ENCODE data around the gene NOVA2.

The NOVA2 gene

GRCh38 chr19:45999653-46000121 lies 26.0 kb upstream of the NOVA2 start:
- peak; percentile 33 for DNase-seq

DNA sequence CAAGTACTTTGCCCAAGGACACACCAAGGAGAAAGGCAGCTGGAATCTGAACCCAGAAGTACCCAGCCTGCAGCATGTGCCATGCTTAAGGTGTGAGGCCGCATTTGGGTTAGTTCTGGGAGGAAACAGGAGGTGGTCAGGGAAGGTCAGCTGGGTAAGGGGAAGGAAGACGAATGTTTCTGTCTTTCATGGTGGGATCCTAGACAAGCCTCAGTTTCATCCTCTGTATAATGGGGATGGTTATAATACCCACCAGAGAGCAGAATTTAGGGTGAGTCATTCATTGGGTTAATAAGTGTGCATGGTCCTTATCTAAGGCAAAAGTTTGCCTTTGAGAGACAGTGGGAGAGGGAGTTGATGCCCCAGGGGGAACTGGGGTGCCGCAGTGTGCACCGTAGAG lies 25.2 kb upstream of the NOVA2 start:
- no peak for DNase-seq

GRCh38 chr19:45996933-45997332 lies 23.3 kb upstream of the NOVA2 start:
- DNase-seq: no peak

DNA sequence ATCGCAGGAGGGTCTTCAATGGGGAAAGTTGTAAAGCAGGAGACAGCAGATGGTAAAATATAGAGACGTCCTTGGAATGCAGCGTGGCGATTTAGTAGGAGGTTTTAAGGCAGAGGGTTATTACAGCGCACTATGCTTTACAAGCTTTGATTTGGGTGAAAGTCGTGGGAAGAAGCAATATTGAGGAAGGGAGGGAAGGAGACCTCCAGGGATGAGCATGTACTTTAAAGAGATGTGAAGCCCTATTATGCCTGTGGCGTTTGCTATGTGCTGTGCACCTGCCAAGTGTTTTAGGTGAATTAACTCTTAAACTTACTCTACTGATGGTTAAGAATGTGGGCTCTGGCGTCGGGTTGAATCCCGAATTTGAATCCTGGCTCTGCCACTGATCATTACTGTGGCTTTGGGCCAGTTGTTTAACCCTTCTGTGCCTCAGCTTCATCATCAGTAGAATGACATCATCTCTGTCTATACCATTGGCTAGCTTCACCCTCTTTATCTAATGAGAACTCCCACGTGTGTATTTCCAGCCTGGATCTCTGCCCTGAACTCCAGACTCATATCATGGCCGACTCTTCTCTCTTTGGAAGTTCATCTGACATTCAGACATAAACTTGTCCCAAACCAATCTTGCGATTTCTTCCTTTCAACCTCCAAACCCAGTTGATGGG lies 22.2 kb upstream of the NOVA2 start:
- DNase-seq: no peak

- DNase-seq: peak; percentile 100
Observed at GRCh38 chr19:45994998-45995714, 21.5 kb upstream of the NOVA2 start, which contains the start of gene CCDC61. CCDC61 (plus strand) TSS chr19:45995467; CDS start chr19:46003019, 7,552 bp downstream.

DNA sequence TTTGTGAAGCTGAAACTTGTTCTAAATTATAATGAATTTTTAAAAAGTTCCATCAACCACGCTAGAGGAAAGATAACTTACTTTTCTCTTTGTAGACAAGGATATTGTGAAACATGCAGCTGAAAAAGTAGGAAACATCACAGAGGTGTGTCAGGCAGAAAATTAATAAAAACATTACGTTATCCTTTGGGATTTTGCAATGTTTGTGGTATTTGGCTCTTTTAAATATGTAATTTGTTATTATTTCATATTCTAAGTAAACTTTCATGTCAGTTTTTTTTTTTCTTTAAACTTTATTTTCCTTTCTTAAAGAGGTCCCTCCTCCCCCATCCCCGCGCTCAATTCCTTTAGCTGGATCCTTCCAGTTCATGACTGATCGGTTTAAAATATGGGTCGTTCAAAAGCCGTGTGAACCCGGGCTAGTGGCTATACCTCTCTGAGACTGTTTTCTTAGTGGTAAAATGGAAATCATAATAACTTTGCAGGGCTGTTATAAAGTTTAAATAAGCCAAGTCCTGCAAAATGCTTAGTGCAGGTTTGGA lies 20.9 kb upstream of the NOVA2 start:
- DNase-seq: no peak

- DNase-seq: no peak
Observed at GRCh38 chr19:45990113-45990728, 16.6 kb upstream of the NOVA2 start.

- no peak for DNase-seq
Observed at GRCh38 chr19:45985321-45985720, 11.7 kb upstream of the NOVA2 start.

GRCh38 chr19:45981350-45981749 lies 7.7 kb upstream of the NOVA2 start:
- no peak for DNase-seq

GRCh38 chr19:45978156-45978555 lies 4.5 kb upstream of the NOVA2 start:
- no peak for DNase-seq

GRCh38 chr19:45976178-45976577 lies 2.5 kb upstream of the NOVA2 start:
- DNase-seq: no peak

DNA sequence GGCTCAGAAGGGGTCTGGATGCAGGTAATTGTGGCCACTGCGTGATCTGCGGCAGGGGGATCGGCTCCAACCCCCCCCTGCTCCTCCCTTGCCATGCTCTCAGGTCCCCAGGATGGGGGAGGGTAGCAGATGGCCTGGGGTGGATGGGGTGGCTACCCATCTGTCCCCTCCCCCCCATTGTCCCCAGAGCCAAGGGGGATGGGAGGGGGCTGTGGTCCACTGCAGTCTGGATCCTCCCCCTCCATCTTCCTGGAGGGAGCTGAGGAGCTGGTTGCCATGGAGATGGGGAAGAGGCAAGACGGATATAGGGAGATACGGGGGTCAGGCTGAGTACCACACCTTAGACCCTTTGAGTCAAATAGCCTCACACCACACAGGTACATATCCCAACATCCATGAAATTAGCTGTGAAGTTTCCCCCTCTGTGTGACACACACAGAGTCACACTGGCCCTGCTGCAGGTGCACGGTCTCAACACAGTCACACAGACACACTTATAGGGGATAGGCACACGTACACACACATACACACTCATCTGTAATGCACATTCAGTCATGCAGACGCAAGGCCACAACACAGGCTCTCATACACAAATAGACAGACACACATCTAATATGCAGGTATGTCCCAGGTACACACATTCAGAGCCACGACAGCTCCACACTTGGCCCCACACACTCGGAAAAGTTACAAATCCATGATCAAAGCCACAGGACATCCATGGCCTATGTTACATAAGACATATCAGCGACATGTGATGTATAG lies 1.8 kb upstream of the NOVA2 start:
- DNase-seq: no peak

DNA sequence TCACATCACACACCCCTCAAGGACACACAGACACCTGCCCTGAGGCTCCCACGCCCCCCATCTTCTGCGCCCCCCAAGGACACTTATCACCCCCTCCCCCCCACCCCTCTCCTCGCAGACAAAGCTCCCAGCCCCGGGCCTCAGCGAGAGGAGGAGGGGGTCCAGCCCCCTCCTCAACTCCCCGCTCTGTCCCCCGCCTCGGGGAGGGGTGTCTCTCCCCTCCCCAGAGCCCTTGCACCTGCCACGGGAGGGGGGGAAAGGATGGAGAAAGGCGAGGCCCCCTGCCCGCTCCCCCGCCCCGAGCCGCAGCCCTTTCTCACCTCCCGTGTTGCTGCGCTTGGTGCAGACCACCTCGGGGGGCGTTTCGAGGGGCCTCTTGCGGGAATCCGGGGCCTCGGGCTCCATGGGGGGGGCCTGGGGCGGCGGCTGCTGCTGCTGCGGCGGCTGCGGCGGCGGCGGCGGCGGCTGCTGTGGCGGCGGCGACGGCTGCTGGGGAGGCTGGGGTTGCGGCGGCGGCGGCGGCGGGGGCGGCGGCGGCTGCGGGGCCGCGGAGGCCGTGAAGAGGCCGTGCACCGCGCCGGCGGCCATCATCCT lies 621 bp downstream of the NOVA2 start:
- DNase-seq: no peak

GRCh38 chr19:45972081-45972946 lies 1.4 kb downstream of the NOVA2 start:
- no peak for DNase-seq

- DNase-seq: no peak
Observed at GRCh38 chr19:45971260-45971902, 2.3 kb downstream of the NOVA2 start.

DNA sequence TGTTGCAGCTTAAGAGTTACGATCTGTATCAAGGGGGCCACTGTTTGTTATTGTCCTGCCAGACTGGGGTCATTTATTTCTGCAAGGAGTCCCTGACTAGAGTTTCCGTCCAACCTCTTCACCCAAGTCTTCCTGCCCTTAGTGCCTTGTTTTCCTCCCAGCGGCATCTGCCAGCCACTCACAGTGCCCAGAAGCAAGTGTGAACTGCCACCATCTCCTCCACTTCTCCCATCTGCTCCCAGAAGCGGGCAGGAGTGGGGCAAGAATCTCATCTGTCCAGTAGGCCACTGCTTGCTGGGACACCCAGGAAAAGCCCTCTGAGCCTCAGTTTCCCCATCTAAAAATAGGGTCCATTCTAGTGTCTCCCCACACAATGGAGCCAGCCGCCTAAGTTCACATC lies 4.0 kb downstream of the NOVA2 start:
- no peak for DNase-seq

DNA sequence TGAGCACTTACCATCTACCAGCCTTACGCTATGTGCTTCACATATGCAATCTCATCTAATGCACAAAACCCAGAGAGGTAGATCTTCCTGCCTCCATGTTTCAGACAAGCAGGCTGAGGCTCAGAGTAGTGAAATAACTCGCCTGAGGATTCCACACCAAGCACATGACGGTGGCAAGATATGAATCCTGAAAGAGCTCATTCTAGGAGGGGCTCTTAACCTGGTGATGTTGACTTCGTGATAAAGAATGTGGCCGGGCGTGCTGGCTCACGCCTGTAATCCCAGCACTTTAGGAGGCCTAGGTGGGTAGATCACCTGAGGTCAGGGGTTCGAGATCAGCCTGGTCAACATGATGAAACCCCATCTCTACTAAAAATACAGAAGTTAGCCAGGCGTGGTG lies 5.0 kb downstream of the NOVA2 start:
- no peak for DNase-seq

GRCh38 chr19:45967246-45967645 lies 6.4 kb downstream of the NOVA2 start:
- DNase-seq: no peak

DNA sequence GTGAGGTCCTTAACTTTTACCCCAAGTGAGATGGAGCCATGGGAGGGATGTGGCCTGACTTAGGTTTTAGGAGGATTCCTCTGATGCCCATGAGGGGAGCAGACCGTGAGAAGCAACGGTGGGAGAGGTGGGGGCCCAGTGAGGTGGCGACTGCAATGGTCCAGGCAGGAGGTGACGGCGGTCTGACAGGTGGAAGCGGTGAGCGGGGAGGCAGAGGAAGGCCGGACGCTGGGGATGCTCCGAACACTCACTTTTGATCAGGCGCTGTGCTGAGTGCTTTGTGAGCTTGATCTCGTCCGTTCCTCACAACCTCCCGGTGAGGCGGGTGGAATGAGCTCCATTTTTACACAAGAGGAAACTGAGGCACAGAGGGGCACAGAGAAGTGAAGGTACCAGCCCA lies 11.6 kb downstream of the NOVA2 start:
- no peak for DNase-seq

DNA sequence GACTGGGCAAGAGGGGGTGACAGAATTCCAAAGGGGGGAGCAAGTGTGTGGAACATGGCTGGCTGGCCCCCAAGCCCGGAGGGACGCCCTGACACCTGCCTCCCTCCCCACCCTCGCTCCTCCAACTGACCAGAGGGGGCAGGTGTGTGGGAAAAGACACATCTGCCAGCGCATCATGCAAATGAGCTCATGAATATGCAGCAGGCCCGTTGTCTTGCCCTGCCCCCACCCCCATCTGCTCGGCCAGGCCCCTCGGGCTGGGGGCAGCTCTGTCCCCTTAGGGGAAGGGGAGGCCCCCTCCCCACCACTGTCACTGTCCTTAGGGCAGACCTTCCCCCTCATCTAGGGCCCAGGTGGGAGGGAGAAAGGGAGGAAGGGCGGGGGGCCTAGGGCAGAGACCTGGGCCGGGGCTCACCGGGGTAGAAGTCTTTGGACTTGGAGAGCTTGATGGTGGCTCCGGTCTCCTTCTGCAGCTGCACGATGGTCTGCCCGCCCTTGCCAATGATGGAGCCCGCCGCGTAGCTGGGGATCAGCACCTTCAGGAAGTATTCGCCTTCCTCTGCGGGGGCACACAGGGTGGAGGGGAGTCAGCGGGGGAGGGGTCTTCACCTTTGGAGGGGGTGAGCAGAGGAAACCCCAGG lies 12.9 kb downstream of the NOVA2 start:
- DNase-seq: no peak

All from fibroblast of skin of abdomen (primary cell).